Measurements from ENCODE around the gene CDYL2.

GRCh38 chr16:80831039-80831438 lies 26.6 kb upstream of the CDYL2 start:
- TF ChIP-seq POLR2A (IDR thresholded peaks at IDR 0.05) (no peak), CTCF (IDR thresholded peaks at IDR 0.05) (no peak)
